OCI-LY7 (cell line): ENCODE measurements around the gene MACROD2. TPM values are rescaled to one million over a fixed set of nuclear protein-coding genes. Genes with fewer than 3 reads are reported as not detected.

ENCODE experiments used
- BruUV-seq: library from RNA; stranded (reverse); fragments of 400-500 nt; replicated peaks from 2 replicates; lab custom pipeline; 2021; lab: Mats Ljungman, UMichigan
- CTCF ChIA-PET: fragments of 300-600 bp; sonication (Branson Sonifier 250); formaldehyde crosslinking; loops from one replicate; lab custom pipeline; 2022; ENCODE audit warnings: antibody characterized with exemption; ENCODE audit not compliant: unreplicated experiment; lab: Charles Lee
- POLR2A ChIA-PET: fragments of 300-600 bp; sonication (Branson Sonifier 250); formaldehyde crosslinking; loops from one replicate; lab custom pipeline; 2022; ENCODE audit warnings: antibody characterized with exemption; lab: Charles Lee
- DNase-seq: peaks from one replicate; pipeline ENCODE4 v3.0.0-alpha.2; 2015; ENCODE audit warnings: low spot score
- H2AFZ ChIP-seq: fragments of 200-600 bp; sonication (generic), shearing (Covaris generic); 2 replicates; pipeline ENCODE4 v1.6.1; 2014; ENCODE audit warnings: mild to moderate bottlenecking, antibody characterized with exemption, low read length, moderate library complexity
- H3K27ac ChIP-seq: fragments of 200-600 bp; sonication (generic); 2 replicates; pipeline ENCODE4 v1.5.1; 2014; ENCODE audit warnings: mixed run types, low read depth, mild to moderate bottlenecking, moderate library complexity, low read length, inconsistent platforms; ENCODE audit not compliant: poor library complexity, severe bottlenecking
- H3K36me3 ChIP-seq: fragments of 200-600 bp; sonication (generic); 2 replicates; pipeline ENCODE4 v1.6.1; 2014; ENCODE audit warnings: mild to moderate bottlenecking, antibody characterized with exemption, low read length, moderate library complexity, mixed read lengths; ENCODE audit not compliant: insufficient read depth
- H3K4me1 ChIP-seq: fragments of 200-600 bp; sonication (generic); 2 replicates; pipeline ENCODE4 v1.5.1; 2014; ENCODE audit warnings: mild to moderate bottlenecking, low read length; ENCODE audit not compliant: insufficient read depth, poor library complexity, severe bottlenecking
- H3K4me2 ChIP-seq: fragments of 200-600 bp; sonication (generic); 2 replicates; pipeline ENCODE4 v1.6.1; 2014; ENCODE audit warnings: mild to moderate bottlenecking, low read length
- H3K4me3 ChIP-seq: fragments of 200-600 bp; sonication (generic); 2 replicates; pipeline ENCODE4 v1.5.1; 2014; ENCODE audit warnings: mild to moderate bottlenecking, low read depth, low read length; ENCODE audit not compliant: poor library complexity, severe bottlenecking
- H3K79me2 ChIP-seq: fragments of 200-600 bp; sonication (generic); 2 replicates; pipeline ENCODE4 v1.6.1; 2016; ENCODE audit warnings: low read depth, mild to moderate bottlenecking, low read length, moderate library complexity, mixed read lengths; ENCODE audit not compliant: insufficient read depth
- H3K9me2 ChIP-seq: fragments of 200-600 bp; sonication (generic); 2 replicates; pipeline ENCODE4 v1.6.1; 2016; ENCODE audit warnings: mild to moderate bottlenecking, low read length, mixed read lengths; ENCODE audit not compliant: insufficient read depth
- H3K9me3 ChIP-seq: fragments of 200-600 bp; sonication (generic); 2 replicates; pipeline ENCODE4 v1.6.1; 2014; ENCODE audit warnings: mild to moderate bottlenecking, mixed run types, low read length, mixed read lengths
- H4K20me1 ChIP-seq: fragments of 200-600 bp; sonication (generic); 2 replicates; pipeline ENCODE4 v1.6.1; 2014; ENCODE audit warnings: mild to moderate bottlenecking, antibody characterized with exemption, low read length, moderate library complexity, mixed read lengths; ENCODE audit not compliant: insufficient read depth
- CTCF ChIP-seq: fragments of 200-600 bp; sonication (generic); conservative IDR thresholded peaks from 2 replicates; pipeline ENCODE4 v1.5.1; 2014; ENCODE audit warnings: mild to moderate bottlenecking, antibody characterized with exemption, low read length, moderate library complexity, mixed read lengths
- EZH2phosphoT487 ChIP-seq: fragments of 200-600 bp; sonication (generic); IDR thresholded peaks from 2 replicates; pipeline ENCODE4 v1.6.1; 2018; ENCODE audit warnings: low read depth, borderline replicate concordance, mild to moderate bottlenecking, mixed run types, antibody characterized with exemption, low read length, moderate library complexity, mixed read lengths
- intact Hi-C: fragments of 100-400 bp; cut with micrococcal nuclease; formaldehyde crosslinking; loops from one replicate; pipeline ENCODE4 v1.10.0; 2022; ENCODE audit not compliant: unreplicated experiment
- total RNA-seq, 2 experiments: library from RNA; depleted of rRNA in 1 of 2; stranded (reverse); fragments of >200 nt in 1 of 2; shearing (Covaris generic) in 1 of 2; gene quantifications; 2 replicates each; pipeline ENCODE4 v1.2.3, GENCODE V29; 2014 to 2022

The MACROD2 gene
- total RNA-seq, 2 experiments from 2014 or later = 0.09 to 4.5 TPM

- ChIA-PET POLR2A (no interaction called here), CTCF (no interaction called here)
- Histone ChIP-seq H3K27ac (no peak overlapping the region), H3K4me2 (no peak overlapping the region), H3K36me3 (no peaks in the 10 kb centered on the region), H3K4me1 (no peaks in the 10 kb centered on the region), H3K9me2 (no peaks in the 10 kb centered on the region), H2AFZ (no peak overlapping the region), H4K20me1 (no peaks in the 10 kb centered on the region), H3K4me3 (no peak overlapping the region), H3K79me2 (no peaks in the 10 kb centered on the region), H3K9me3 (no peaks in the 10 kb centered on the region)
- intact Hi-C loops = no loop called here
- no TSS peak for BruUV-seq
- TF ChIP-seq EZH2phosphoT487 (no peak), CTCF (no peak)
- DNase-seq = no peak
Observed at GRCh38 chr20:15556869-15557268, 1561.6 kb downstream of the MACROD2 start.

- Histone ChIP-seq H3K4me1 (no peaks in the 10 kb centered on the region), H2AFZ (no peak overlapping the region), H3K4me3 (no peak overlapping the region), H3K9me3 (no peaks in the 10 kb centered on the region), H3K79me2 (no peaks in the 10 kb centered on the region), H3K27ac (no peak overlapping the region), H3K36me3 (no peaks in the 10 kb centered on the region), H3K4me2 (no peak overlapping the region), H4K20me1 (no peaks in the 10 kb centered on the region), H3K9me2 (no peaks in the 10 kb centered on the region)
- TF ChIP-seq CTCF = no peak
- TF ChIP-seq EZH2phosphoT487 = no peak
- no peak for DNase-seq
- ChIA-PET POLR2A (interaction anchor here (0.6 to 0.7 kb wide), 2 partner anchors 995 to 1104 kb away, joined by 3 read pairs; no protein-coding TSS in a partner anchor), CTCF (no interaction called here)
- BruUV-seq = no TSS peak
- intact Hi-C loops = no loop called here
Observed at GRCh38 chr20:15561070-15561569, 1565.8 kb downstream of the MACROD2 start.

GRCh38 chr20:15561707-15562404, 1566.5 kb downstream of the MACROD2 start:
- Histone ChIP-seq H3K4me3 (no peak overlapping the region), H3K4me2 (no peak overlapping the region), H3K4me1 (no peaks in the 10 kb centered on the region), H3K9me3 (no peaks in the 10 kb centered on the region), H3K27ac (no peak overlapping the region), H2AFZ (no peak overlapping the region), H3K79me2 (no peaks in the 10 kb centered on the region), H4K20me1 (no peaks in the 10 kb centered on the region), H3K36me3 (no peaks in the 10 kb centered on the region), H3K9me2 (no peaks in the 10 kb centered on the region)
- BruUV-seq = no TSS peak
- DNase-seq = no peak
- POLR2A ChIA-PET = interaction anchor here (0.6 kb wide), 1 partner anchor 995 kb away, joined by 3 read pairs; no protein-coding TSS in a partner anchor
- CTCF ChIA-PET = no interaction called here
- intact Hi-C loops = no loop called here
- TF ChIP-seq CTCF = no peak
- no peak for TF ChIP-seq EZH2phosphoT487
